Vagina (tissue), 2 donors: ENCODE data around the gene OBSCN.

Source experiments
- POLR2A ChIP-seq, 2 donors: fragments of 450-650 bp; IDR thresholded peaks; one replicate each; pipeline ENCODE4 v1.6.1; 2017; ENCODE audit warnings: antibody characterized with exemption in 2 of 2, mild to moderate bottlenecking in 2 of 2, moderate library complexity in 2 of 2
- TF ChIP-seq, protein P1 (sequence below), 3 experiments: fragments of 450-650 bp in 2 of 3; fragments of 200-600 bp in 1 of 3; sonication (generic) in 1 of 3; IDR thresholded peaks; one replicate each; pipeline ENCODE4 v1.5.1; 2017 to 2019; ENCODE audit warnings: antibody characterized with exemption in 3 of 3, mild to moderate bottlenecking in 2 of 3, moderate library complexity in 2 of 3

DNA sequence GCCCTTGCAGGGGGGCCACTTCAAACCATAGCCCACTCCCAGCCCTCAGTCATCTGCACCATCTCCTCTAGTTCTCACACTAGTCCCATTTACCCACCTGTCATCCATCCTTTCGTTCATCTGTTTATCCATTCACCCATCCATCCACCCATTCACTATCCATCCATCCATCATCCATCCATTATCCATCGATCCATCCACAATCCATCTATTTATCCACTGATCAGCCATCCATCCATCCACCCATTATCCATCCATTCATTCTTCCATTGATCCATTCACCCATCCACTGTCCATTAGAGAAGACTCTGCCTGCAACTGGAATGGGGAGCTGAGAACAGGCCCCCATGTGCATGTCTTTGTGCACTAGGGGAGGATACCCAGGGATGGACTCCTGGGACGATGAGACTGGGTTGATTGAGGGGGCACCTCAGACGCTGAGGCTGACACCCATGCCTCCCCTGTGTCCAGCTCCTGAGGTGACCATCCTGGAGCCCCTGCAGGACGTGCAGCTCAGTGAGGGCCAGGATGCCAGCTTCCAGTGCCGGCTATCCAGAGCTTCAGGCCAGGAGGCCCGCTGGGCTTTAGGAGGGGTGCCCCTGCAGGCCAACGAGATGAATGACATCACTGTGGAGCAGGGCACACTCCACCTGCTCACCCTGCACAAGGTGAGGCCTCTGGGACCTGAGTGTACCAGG, 100.9 kb downstream of the OBSCN start:
- TF ChIP-seq POLR2A (IDR thresholded peaks at IDR 0.05), result no peak
- TF ChIP-seq, protein P1, sequence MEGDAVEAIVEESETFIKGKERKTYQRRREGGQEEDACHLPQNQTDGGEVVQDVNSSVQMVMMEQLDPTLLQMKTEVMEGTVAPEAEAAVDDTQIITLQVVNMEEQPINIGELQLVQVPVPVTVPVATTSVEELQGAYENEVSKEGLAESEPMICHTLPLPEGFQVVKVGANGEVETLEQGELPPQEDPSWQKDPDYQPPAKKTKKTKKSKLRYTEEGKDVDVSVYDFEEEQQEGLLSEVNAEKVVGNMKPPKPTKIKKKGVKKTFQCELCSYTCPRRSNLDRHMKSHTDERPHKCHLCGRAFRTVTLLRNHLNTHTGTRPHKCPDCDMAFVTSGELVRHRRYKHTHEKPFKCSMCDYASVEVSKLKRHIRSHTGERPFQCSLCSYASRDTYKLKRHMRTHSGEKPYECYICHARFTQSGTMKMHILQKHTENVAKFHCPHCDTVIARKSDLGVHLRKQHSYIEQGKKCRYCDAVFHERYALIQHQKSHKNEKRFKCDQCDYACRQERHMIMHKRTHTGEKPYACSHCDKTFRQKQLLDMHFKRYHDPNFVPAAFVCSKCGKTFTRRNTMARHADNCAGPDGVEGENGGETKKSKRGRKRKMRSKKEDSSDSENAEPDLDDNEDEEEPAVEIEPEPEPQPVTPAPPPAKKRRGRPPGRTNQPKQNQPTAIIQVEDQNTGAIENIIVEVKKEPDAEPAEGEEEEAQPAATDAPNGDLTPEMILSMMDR (IDR thresholded peaks at IDR 0.05), result no peak
